ENCODE data around the gene TC2N. TPM values are rescaled to one million over a fixed set of nuclear protein-coding genes. Genes with fewer than 3 reads are reported as not detected.

The TC2N gene
- polyA plus RNA-seq, 4 donors = 4.2 to 23.9 (median 12.9) TPM

DNA sequence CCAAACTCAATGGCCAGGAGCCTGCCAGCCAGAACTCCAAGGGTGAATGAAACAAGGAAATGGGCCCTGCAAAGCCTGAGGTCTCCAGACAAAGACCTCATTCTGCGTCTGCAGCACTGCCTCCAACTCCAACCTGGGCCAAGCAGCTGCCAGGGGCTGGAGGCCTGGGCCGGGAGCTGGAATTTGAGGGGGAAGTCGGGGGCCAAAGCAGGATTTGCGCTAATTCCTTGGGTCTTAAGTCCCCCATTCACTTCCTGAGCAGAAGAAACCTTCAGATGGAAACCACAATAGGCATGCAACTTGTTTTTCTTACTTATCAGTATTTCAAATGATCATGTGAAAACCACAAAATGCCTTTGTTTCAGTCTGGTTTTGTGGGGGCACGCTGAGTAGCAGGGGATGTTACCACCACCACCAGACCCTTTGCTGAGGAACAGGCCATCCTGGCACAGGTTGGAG is 23.0 kb upstream of the TC2N start:
- DNase-seq (ENCODE audit: low read depth in 4 of 4, low spot score in 3 of 4) = no peak

DNA sequence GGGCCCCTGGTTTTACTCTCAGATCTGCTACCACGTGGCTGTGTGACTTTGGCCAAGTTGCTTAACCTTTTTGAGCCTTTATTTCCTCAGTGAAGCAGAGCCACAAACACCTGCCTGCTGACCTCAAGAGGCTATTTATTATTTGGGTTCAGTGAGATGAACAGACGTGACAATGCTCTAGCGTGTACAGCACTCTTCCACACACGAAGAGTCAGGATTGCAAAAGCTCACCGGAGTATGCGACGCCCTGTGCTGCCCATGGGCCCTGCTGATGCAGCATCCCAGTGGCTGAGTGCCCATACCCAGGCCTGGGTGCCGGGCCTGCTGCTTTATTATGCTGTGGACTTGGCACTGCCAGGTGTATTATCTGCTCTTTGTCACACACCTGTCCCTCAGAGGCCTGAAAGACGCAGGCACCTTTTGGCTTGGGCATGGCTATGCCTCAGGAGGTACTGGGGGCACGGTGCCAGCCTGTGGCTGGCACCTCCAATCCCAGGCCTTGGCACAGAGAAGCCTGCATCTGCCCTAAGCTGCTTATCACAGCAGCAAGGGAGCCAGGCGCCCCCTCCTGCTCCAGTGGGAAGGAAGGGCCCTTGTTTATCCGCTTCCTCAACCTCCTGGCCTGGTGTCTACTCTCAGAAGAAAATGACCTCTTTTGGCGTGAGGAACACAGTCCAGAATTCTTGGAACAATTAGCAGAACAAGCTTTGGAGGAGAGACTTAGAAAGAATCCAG is 22.3 kb upstream of the TC2N start:
- no peak for DNase-seq (ENCODE audit: low read depth in 4 of 4, low spot score in 3 of 4)

DNA sequence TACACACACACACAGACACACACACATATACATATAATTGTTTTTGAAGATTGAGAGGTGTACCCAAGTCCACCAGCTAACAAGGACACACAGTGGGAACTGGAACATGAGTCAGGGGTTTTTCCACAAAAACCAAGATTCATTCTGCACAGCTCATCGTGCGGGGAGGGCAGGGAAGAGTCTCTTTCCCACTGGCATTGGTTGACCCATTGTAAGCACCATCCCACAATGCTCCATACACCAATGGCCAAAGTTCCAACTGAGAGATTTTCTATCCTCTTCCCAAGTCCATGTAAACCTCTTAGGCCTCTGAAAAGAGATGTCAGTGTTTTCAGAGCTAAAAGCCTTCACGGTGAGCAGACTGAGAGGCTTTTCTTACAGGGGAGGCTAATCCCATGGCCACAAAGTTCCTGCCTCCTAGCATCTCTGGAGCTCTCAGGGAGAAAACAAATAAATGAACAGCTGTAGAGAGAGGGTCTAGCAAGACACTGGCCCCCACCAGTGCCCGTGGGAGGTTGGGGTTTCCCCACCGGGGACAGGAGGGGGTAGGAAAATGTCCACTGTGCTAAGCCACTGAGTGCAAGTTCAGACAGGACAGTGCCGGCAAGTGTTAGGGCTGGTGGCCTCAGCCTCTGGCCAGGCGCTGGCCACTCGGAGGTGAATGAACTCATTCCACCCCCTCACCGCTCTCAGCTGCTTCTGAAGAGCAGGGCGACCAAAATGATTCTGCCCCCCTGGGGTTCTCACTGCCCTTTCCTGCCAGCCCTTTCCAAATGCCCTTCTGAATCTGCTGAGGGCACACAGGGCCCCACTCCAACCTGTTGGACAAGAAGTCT is 21.5 kb upstream of the TC2N start:
- no peak for DNase-seq (ENCODE audit: low read depth in 4 of 4, low spot score in 3 of 4)

DNA sequence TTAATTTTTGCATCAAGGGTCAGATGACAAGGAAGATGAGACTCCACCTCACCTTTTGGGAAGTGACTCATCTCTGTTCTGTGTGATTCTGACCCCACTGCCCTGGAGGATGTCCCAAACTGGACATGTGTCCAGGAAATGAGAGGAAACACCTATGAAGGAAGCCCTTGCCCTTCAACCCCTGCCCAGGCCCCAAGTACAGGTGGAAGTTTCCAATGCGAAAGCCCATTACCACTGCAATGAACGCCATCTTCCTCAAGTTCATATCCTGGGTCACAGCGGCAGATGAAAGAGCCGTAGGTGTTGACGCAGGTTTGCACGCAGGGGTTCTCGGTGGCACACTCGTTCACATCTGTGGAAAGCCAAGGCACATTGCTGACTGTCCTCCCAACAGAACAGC is 19.6 kb upstream of the TC2N start:
- DNase-seq (ENCODE audit: low read depth in 4 of 4, low spot score in 3 of 4) = no peak

DNA sequence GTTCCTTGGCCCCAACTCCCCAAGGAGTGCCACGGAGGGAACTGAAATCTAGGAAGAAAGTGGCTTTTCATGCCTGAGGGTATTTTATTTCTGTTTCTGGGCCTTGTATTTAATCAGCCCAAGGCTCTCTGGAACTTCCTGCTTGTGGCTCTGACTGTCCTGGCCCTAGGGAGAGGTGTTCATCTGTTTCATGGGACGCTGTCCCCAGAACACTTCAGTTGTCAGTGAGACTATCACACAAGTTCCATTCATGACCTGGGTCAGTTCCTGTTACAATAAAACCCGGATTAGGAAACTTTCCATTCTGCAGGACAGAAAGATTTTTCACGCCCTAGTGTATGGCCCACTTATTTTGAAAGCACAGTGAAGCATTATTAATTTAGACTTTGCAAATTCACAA is 18.5 kb upstream of the TC2N start:
- no peak for DNase-seq (ENCODE audit: low read depth in 4 of 4, low spot score in 3 of 4)

DNA sequence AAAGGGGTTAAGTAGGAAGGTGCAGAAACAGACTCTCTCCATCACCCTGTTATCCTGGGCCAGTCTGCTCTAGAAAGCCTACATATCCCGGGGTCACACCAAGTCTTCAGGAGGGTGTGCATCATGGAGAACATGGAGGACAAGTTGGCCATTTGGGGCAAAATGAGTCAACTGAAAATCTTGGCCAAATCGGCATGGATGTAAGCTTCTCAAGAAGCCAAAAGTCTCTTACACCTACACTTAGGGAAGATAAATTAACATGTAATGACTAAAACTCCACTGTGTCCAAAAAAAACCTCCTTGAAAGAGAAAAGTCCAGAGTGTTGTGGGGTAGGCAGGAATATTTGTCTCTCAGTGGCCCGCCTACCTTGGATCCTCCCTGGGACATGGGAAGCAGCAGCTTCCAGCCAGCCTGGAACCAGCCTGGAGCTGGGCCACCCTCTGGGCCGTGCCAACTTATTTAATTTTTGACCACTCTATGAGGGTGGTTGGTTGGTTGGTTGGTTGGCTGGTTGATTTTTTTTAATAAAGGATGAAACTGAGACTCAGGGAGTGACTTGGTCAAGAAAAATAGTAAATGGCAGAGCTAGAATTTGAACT is 17.9 kb upstream of the TC2N start:
- DNase-seq (ENCODE audit: low read depth in 4 of 4, low spot score in 3 of 4) = no peak

DNA sequence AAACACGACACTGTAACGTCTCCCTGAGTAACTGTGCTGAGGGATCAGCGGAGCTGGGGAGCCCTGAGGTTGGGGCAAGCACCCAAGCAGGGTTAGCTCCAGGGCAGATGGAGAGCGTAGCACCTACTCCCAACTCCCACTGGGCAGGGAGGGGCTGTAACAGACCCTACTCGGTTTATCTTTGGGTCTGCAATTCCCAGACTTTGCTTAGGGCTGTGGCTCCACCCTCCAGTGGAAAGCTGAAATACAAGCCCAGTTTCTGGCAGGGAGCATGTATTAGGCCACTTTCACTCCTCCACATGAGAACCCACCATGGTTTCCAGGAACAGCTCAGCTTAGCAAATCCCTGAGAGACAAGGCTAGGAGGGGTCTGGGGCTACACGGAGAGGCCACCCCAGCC is 17.3 kb upstream of the TC2N start:
- DNase-seq (ENCODE audit: low read depth in 4 of 4, low spot score in 3 of 4) = no peak

DNA sequence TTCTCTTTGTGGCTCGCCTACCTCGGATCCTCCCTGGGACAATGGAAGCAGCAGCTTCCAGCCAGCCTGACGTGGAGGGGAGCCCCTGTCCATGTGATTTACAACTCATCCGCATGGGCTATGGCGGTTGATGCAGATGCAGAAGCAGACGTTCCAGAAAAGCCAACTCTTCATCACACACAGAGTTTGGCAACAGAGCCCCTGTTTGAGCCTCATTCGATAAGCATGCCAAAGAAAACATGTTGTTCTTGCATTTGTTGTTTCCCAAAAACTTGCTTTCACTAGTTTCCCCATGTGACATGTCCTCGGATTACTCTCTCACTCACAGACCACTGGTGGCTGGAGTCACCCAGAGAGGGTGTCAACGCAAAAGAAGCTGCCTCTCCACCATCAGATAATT is 16.4 kb upstream of the TC2N start:
- no peak for DNase-seq (ENCODE audit: low read depth in 4 of 4, low spot score in 3 of 4)

DNA sequence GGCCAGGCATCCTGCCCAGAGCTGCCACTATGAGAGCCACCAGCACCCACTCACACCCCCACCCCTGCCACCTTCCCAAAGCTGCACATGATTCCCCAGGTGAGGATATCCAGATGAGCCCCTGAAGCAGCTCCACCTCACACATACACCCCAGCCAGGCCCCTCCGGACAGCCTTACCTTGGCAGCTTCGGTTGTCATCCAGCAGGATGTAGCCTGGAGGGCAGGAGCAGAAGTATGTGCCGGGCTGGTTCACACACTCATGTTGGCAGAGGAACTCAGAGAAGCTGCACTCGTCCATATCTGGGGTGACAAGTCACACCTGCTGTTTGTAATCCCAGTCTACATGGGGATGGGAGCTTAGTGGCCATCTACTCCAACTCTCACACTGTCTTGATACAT is 15.4 kb upstream of the TC2N start:
- DNase-seq (ENCODE audit: low read depth in 4 of 4, low spot score in 3 of 4) = no peak

DNA sequence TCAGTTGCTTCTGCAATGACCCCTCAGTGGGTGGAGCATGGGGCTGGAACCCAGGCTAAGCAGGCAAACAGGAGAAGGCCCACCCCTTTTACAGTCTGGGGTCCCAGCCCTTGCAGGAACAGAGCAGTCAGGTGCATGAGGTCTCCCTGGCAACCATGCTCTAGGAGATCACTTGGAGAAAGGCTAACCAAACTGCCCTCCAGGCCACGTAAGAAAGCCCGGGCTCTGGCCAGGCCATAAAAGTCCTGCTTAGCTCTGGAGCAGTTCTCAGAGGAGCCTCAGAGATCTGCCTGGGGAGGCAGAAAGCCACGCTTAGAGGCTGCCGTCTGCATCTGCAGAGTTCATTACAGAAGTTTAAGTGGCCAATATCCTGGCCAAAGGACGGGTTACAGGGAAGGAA is 15.0 kb upstream of the TC2N start:
- DNase-seq (ENCODE audit: low read depth in 4 of 4, low spot score in 3 of 4) = no peak

DNA sequence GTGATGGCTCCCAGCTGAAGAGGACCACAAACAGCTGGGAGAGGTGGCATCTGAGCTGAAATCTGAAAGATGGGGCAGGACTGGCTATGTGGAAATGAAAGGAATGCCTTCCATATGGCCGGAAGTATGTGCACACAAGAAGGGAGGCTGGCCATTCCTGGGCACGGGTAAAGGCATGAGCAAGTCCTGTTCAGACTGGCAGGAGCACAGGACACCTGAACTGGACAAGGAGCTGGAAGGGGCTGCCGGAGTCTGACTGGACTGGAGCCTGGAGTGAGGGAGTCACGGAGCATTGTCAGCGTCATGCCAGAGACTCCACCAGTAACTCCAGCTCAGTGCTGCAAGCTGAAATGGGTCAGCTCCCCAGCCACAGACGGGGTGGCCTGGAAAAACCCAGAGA is 11.9 kb upstream of the TC2N start:
- DNase-seq (ENCODE audit: low read depth in 4 of 4, low spot score in 3 of 4) = no peak

DNA sequence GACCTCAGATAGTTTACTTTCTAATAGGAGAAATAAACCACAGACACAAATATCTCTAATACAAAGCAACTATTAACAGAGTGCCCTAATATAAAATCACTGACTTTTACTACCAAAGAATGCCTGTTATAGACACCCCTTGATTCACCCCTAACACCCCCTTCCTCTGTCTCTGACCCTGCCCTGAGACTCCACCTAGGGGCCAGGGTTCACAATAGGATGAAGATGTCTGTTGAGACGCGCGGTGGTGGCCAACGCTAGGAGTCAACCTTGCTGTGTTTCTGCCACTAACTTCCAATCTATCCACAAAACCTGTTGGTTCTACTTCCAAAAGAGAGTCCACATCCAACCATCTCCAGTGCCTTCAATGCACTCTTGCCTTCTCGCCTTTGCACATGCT is 10.9 kb upstream of the TC2N start:
- no peak for DNase-seq (ENCODE audit: low read depth in 4 of 4, low spot score in 3 of 4)

DNA sequence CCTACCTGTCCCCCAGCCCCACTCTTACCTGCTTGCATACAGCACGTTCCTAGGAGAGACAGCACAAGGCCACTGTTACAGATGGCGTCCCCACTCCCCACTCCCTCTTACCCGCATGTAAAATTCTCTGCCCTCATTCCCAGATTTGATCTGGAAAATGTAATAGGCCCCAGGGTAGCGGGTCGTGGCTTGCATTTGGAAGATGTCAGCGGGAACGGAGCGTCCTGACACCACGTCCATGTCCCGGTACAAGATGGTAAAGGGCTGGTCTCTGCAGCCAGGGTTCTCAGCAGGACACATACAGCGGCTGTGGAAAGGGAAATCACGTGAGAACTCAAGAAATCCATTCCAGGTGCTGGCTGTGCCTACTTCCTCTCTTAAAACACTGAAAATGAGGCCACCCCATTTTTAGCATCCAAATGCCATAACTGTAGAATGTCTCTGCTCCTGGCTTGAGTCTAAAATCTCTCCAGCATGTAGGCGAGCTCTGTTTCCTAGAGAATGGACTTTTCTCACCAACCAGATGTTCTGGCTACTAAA is 10.1 kb upstream of the TC2N start:
- no peak for DNase-seq (ENCODE audit: low read depth in 4 of 4, low spot score in 3 of 4)

DNA sequence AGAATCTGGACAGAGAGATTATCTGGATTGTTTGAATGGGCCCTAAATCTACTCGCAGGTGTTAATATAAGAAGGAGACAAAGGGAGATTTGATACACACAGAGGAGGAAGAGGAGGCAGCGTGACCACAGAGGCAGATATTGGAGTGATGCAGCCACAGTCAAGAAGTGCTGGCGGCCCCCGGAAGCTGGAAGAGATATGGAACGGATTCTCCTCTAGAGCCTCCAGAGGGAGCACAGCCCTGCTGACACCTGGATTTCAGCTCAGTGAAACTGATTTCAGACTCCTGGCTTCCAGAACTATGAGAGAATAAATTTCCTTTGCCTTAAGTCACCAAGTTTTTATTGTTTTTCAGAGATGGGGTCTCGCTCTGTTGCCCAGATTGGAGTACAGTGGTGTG is 9.2 kb upstream of the TC2N start:
- no peak for DNase-seq (ENCODE audit: low read depth in 4 of 4, low spot score in 3 of 4)

DNA sequence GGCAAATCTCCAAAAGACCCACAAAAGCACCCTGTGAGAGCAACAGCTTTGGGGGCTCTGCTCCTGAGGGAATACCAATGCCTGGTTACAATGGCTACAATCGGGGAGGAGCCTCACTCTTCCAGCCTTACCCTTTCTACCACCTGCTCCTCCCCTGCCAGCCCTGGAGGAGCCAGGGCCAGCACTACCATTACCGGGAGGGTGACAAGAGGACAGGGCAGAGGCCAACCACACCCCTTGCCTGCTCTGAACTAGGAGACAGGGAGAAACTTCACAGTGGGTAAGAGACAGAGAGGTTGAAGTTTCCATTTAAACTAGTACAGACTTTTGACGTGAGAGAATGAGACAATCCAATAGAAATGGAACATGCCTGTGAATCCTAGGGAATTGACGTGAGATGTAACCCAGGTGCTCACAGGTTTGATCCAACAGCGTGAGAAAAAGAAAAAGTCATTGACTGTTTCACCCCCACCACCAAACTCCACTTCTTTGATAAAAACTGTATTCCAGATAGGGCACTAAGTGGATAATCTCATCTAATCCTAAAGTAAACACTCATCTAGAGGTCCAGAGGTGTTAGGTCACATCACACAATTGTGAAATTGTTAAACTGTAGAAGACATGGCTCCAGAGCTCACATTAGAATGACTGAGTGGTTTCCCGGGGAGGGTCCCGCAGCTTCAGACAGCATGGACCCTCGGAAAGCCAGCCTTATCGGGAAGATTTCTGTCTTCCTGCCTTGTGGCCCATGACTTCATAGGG is 8.4 kb upstream of the TC2N start:
- DNase-seq (ENCODE audit: low read depth in 4 of 4, low spot score in 3 of 4) = no peak

DNA sequence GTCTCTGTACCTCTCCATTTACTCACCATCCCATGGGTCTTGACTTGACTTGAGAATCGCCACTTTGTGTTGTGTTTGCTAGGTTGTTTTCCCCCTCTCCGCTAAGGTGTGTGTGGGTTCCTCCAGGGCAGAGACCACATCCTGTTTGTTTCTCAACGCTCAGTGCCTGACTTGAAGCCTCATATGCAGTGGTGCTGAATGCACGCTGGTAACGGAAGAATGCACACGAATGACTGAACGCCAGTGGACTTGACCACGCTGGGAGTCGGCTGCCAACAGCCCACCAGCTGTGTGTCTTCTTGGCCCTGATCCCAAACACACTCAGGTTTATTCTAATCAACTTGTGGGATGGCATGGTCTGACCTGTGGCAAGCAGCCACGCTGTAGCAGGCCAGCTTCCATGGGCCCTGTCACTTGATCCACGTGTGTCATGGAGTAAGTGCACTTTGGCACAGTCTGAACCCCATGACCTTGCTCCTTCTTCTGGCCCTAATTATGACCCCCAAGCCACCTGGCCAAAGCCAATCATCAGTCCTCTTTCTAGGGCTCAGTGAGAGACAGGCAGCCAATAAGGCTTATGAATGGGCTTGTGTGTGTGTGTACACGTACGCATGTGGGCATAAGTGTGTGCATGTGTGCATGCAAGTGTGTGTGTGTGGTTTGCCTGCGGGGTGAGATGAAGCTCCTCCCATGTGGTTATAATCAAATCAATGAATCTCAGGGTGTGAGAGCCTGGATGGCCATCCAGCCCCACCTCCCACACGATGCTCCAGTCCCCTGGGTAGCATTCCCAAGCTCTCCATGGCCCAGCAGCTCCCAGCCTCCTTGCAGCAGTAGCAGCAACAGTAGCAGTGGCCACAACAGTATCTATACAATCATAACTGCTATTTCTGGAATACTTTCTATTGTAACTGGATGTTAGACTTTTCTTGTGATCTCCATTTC is 6.4 kb upstream of the TC2N start:
- DNase-seq (ENCODE audit: low read depth in 4 of 4, low spot score in 3 of 4) = no peak

DNA sequence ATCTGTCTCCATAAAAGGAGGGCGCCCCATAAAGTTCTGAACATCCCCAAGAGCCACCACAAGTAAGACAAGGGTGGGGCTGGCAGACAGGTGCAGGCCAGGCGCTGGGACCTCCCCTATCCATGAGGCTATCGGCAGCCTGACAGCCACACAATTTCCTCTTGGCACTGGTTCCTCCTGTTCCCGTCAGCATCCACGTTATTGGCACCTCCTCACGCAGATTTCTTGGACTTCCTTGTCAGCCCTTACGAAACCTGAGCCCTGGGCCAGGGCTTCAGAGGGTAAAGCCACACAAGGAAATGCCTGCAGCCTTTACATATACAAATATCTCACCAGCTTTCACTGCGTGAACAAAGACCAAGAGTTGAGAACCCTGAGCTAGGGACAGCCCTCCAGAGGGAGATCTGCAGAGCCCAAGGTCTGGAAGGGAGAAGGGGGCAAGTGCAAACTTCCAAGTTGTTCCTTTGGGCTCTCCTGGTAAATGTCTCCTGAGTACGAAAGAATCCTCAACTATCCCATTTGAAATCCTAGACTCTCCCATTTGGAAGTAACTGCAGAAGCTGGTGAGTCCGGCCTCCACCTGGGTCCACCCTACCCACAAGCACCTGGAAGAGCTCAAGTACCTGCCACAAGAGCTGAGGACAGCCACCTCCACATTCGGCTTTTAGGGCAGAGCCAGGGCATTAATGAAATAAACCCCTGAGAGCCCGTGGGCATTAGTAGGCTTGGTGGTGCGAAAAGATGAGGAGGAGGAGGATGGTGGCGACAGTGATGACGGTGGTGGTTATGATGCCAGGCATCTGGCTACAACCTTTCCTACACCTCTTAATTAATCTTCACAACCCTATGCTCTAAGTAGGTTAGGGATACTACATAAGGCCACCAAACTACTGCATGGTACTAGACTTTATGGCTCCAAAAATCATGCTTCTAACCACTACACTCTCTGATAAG is 5.5 kb upstream of the TC2N start:
- no peak for DNase-seq (ENCODE audit: low read depth in 4 of 4, low spot score in 3 of 4)

DNA sequence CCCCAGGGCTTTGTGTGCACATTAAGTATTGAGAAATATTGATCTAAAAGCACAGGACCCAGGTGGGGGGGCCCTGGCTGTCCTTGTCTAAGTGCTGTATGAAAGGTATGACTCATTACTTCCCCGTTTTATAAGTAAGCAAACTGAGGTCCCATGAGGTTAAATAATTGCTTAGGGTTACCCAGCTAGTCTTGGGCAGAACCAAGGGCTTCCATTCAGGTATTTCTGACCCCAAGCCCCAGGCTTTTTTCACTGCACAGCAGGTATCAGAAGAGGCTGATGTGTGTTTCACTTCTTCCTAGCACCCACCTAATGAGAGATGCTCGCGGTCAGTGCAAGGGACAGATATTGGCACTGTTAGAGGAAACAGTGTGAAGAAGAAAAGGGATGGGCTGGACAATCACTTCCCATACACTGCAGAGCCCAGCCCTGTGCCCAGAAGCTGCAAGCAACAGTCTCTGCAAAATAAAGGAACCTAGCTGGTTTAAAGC is 4.7 kb upstream of the TC2N start:
- DNase-seq (ENCODE audit: low read depth in 4 of 4, low spot score in 3 of 4) = no peak

Measured in left renal pelvis (tissue), 4 donors.